22Rv1 (cell line): ENCODE measurements around the gene TMEM132D.

ENCODE experiments used
- CTCF ChIP-seq: fragments of 450-650 bp; IDR thresholded peaks from 2 replicates; pipeline ENCODE4 v1.5.1; 2017; ENCODE audit warnings: mild to moderate bottlenecking
- ZFX ChIP-seq: fragments of 450-650 bp; IDR thresholded peaks from 2 replicates; pipeline ENCODE4 v1.6.1; 2017; ENCODE audit warnings: antibody characterized with exemption, borderline replicate concordance

GRCh38 chr12:129549656-129550055 is 354.2 kb downstream of the TMEM132D start:
- TF ChIP-seq CTCF (no peak), ZFX (no peak)
